ENCODE measurements around the gene BBS9.
"Not testable (repeated sequence)": the region's sequence is repeated elsewhere in the genome, so short reads cannot be mapped to it uniquely, and the experiment has no call there.

GRCh38 chr7:33484476-33484875, 355.1 kb downstream of the BBS9 start:
- not testable (repeated sequence) for TF ChIP-seq CTCF (IDR thresholded peaks at IDR 0.05; ENCODE audit: low read length); EZH2phosphoT487 (IDR thresholded peaks at IDR 0.05; ENCODE audit: low read length); EZH2 (optimal IDR thresholded peaks at IDR 0.05; ENCODE audit: low read depth, low read length)
